Measurements from ENCODE around the gene DTHD1. TPM values are rescaled to one million over a fixed set of nuclear protein-coding genes. Genes with fewer than 3 reads are reported as not detected.

Gene DTHD1
- total RNA-seq, 1 donor from 2014 or later = not detected

DNA sequence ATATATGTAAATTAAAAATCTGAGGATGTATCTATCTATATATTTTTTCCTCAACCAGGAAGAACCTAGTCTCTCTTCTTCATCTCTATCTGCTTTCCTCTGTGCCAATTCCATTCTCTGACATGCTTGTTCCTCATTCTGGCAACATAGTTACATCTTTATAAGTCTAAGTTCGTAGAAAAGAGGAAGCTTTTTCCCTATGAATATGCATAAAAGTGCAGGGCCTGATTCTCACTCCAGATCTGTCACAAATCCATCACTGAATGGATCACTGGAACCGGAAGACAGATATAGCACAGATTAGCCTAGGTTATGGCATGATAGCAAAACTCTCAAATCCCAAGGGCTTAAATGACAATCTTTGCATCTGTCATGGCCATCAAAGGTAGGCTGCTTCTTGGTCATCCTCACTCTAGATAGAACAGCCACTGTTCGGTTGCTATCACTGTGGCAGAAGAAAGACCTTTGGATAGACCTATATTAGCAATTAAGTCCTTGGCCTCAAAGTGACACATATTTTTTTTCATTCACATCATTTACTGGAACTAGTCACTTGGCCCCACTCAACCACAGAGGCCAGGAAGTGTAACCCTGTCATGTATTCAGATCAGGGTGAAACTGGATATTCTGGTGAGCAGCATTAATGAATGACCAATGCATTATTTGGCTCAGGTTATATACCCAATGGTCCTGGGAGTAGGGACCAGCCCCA, 22.2 kb downstream of the DTHD1 start:
- H3K27ac Mint-ChIP-seq (ENCODE audit: unreplicated experiment) = no peak overlapping the region
- no peaks in the 10 kb centered on the region for H3K36me3 Mint-ChIP-seq (ENCODE audit: low read depth, unreplicated experiment)
- TF ChIP-seq, protein P1, sequence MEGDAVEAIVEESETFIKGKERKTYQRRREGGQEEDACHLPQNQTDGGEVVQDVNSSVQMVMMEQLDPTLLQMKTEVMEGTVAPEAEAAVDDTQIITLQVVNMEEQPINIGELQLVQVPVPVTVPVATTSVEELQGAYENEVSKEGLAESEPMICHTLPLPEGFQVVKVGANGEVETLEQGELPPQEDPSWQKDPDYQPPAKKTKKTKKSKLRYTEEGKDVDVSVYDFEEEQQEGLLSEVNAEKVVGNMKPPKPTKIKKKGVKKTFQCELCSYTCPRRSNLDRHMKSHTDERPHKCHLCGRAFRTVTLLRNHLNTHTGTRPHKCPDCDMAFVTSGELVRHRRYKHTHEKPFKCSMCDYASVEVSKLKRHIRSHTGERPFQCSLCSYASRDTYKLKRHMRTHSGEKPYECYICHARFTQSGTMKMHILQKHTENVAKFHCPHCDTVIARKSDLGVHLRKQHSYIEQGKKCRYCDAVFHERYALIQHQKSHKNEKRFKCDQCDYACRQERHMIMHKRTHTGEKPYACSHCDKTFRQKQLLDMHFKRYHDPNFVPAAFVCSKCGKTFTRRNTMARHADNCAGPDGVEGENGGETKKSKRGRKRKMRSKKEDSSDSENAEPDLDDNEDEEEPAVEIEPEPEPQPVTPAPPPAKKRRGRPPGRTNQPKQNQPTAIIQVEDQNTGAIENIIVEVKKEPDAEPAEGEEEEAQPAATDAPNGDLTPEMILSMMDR (IDR thresholded peaks at IDR 0.05; ENCODE audit: unreplicated experiment) = no peak
- no peaks in the 10 kb centered on the region for H3K4me1 Mint-ChIP-seq (ENCODE audit: unreplicated experiment)
- H3K9me3 Mint-ChIP-seq (ENCODE audit: unreplicated experiment) = no peaks in the 10 kb centered on the region
- no peak for DNase-seq (ENCODE audit: low spot score)
- H3K4me3 Mint-ChIP-seq (ENCODE audit: unreplicated experiment) = no peak overlapping the region
- H3K27me3 Mint-ChIP-seq (ENCODE audit: unreplicated experiment) = peaks cover 2% of the 10 kb centered on the region

DNA sequence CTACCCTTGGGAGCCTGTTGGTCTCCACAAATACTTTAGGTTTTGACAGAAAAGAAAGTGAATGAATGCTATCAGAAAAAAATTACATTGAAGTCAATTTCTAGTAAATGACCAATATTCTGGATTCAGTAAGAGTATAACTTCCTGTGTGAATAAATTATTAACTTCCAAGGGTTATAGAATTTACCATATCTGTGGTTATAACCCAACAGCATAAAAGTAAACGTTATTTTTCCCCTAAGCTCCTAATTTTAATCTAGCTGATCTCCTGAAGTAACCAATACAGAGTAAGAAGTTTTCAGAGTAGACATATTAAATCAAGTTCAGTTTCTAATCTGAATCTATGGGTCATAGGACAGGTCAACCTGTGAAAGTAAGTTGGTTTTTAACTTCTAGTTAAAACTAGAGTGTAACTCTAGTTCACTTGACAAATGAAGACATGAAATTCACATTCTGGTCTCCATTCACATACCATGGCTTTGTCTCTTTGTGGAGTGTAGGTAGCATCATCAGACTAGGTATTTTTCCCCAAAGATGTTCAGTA, 22.8 kb downstream of the DTHD1 start:
- H3K9me3 Mint-ChIP-seq (ENCODE audit: unreplicated experiment) = no peaks in the 10 kb centered on the region
- H3K27ac Mint-ChIP-seq (ENCODE audit: unreplicated experiment) = no peak overlapping the region
- no peak for DNase-seq (ENCODE audit: low spot score)
- H3K27me3 Mint-ChIP-seq (ENCODE audit: unreplicated experiment) = peaks cover 2% of the 10 kb centered on the region
- H3K36me3 Mint-ChIP-seq (ENCODE audit: low read depth, unreplicated experiment) = no peaks in the 10 kb centered on the region
- no peak overlapping the region for H3K4me3 Mint-ChIP-seq (ENCODE audit: unreplicated experiment)
- TF ChIP-seq, protein P1 (IDR thresholded peaks at IDR 0.05; ENCODE audit: unreplicated experiment) = no peak
- H3K4me1 Mint-ChIP-seq (ENCODE audit: unreplicated experiment) = no peaks in the 10 kb centered on the region

DNA sequence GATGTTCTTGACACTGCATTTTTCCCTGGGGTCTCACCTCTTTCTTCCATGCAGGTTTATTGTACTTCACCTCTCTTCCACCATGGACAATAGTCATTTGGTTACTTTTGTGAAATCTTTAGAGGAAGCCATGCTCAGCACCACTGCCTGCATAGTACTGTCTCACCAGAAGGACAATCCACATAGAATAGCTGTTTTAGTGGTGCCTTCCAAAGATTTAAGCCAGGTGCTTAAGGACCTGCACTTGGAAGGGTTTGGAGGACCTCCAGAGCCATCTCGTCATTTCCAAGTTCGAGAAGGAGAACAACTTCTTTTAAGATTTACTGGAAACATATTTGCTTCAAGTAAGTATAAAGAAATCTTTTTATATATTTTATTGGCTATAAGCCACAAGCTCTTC, 26.7 kb downstream of the DTHD1 start:
- TF ChIP-seq, protein P1 (IDR thresholded peaks at IDR 0.05; ENCODE audit: unreplicated experiment) = no peak
- Mint-ChIP-seq H3K27me3 (ENCODE audit: unreplicated experiment) (peaks cover 5% of the 10 kb centered on the region), H3K4me1 (ENCODE audit: unreplicated experiment) (peaks cover 20% of the 10 kb centered on the region), H3K9me3 (ENCODE audit: unreplicated experiment) (no peaks in the 10 kb centered on the region), H3K27ac (ENCODE audit: unreplicated experiment) (no peak overlapping the region), H3K4me3 (ENCODE audit: unreplicated experiment) (no peak overlapping the region), H3K36me3 (ENCODE audit: low read depth, unreplicated experiment) (no peaks in the 10 kb centered on the region)
- no peak for DNase-seq (ENCODE audit: low spot score)

DNA sequence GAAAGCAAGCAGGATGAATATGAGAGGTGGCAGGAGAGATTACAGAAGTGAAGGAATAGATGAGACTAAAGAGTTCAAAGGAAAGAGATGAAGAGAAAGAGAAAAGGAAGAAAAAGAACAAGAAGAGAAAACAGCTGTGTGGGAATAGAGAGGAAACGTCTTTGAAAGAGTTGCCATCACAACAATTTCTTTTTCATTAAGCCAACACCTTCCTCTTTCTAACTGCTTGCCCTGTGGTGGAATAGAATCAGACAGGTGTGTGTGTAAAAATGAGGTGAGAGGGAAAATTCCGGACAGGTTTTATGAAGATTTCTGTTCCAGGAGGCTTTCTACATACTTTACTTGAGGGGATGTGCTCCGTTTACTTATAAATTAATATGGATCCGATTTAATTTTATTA, 28.8 kb downstream of the DTHD1 start:
- no peak for DNase-seq (ENCODE audit: low spot score)
- Mint-ChIP-seq H3K4me1 (ENCODE audit: unreplicated experiment) (peaks cover 20% of the 10 kb centered on the region), H3K9me3 (ENCODE audit: unreplicated experiment) (no peaks in the 10 kb centered on the region), H3K36me3 (ENCODE audit: low read depth, unreplicated experiment) (no peaks in the 10 kb centered on the region), H3K4me3 (ENCODE audit: unreplicated experiment) (no peak overlapping the region), H3K27me3 (ENCODE audit: unreplicated experiment) (peaks cover 5% of the 10 kb centered on the region), H3K27ac (ENCODE audit: unreplicated experiment) (peak overlapping the region; percentile 50)
- TF ChIP-seq, protein P1 (IDR thresholded peaks at IDR 0.05; ENCODE audit: unreplicated experiment) = no peak

DNA sequence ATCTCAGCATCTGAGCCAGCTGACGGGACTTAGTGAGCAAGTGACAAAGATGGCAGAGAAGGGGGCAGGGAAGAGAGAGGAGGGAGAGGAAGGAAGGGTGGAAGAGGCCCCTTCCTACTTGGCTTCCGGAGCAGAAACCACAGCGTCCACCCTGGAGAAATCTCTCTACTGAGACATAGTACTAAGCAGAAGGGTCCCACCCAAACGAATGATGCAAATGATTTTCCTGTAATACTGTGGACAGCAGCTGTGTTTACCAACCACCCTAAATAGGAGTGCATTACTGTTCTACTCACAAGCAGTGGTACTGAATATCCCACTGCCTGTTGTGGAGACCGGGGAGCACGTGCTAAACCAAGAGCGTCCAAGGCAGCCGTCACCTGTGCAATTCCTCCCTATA, 29.4 kb downstream of the DTHD1 start:
- TF ChIP-seq, protein P1 (IDR thresholded peaks at IDR 0.05; ENCODE audit: unreplicated experiment) = no peak
- Mint-ChIP-seq H3K36me3 (ENCODE audit: low read depth, unreplicated experiment) (no peaks in the 10 kb centered on the region), H3K4me3 (ENCODE audit: unreplicated experiment) (peak overlapping the region; percentile 21), H3K4me1 (ENCODE audit: unreplicated experiment) (peaks cover 20% of the 10 kb centered on the region), H3K27me3 (ENCODE audit: unreplicated experiment) (peaks cover 5% of the 10 kb centered on the region), H3K27ac (ENCODE audit: unreplicated experiment) (peak overlapping the region; percentile 80), H3K9me3 (ENCODE audit: unreplicated experiment) (no peaks in the 10 kb centered on the region)
- peak; percentile 10 for DNase-seq (ENCODE audit: low spot score)

Measured in endothelial cell (in vitro differentiated cells).